Neural progenitor cell (in vitro differentiated cells): Measurements from ENCODE around the gene RELT.

Experiments
- EZH2 ChIP-seq: fragments of 200-600 bp; sonication (generic); IDR thresholded peaks from 2 replicates; pipeline ENCODE4 v1.6.1; 2017; ENCODE audit warnings: antibody characterized with exemption, mild to moderate bottlenecking, moderate library complexity
- EZH2phosphoT487 ChIP-seq: fragments of 200-600 bp; sonication (generic); IDR thresholded peaks from 2 replicates; pipeline ENCODE4 v1.6.1; 2017; ENCODE audit warnings: antibody characterized with exemption
- TF ChIP-seq, protein P1 (sequence below): fragments of 200-600 bp; sonication (generic); IDR thresholded peaks from 2 replicates; pipeline ENCODE4 v1.5.1; 2017; ENCODE audit warnings: antibody characterized with exemption, mild to moderate bottlenecking

GRCh38 chr11:73363147-73363546 is 13.1 kb upstream of the RELT start:
- TF ChIP-seq, protein P1, sequence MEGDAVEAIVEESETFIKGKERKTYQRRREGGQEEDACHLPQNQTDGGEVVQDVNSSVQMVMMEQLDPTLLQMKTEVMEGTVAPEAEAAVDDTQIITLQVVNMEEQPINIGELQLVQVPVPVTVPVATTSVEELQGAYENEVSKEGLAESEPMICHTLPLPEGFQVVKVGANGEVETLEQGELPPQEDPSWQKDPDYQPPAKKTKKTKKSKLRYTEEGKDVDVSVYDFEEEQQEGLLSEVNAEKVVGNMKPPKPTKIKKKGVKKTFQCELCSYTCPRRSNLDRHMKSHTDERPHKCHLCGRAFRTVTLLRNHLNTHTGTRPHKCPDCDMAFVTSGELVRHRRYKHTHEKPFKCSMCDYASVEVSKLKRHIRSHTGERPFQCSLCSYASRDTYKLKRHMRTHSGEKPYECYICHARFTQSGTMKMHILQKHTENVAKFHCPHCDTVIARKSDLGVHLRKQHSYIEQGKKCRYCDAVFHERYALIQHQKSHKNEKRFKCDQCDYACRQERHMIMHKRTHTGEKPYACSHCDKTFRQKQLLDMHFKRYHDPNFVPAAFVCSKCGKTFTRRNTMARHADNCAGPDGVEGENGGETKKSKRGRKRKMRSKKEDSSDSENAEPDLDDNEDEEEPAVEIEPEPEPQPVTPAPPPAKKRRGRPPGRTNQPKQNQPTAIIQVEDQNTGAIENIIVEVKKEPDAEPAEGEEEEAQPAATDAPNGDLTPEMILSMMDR, result no peak
- TF ChIP-seq EZH2, result no peak
- no peak for TF ChIP-seq EZH2phosphoT487
